ENCODE data around the gene UBALD1.
"Not testable (repeated sequence)": the region's sequence is repeated elsewhere in the genome, so short reads cannot be mapped to it uniquely, and the experiment has no call there.

The UBALD1 gene

GRCh38 chr16:4593086-4593485, 21.6 kb downstream of the UBALD1 start:
- no peak for DNase-seq

- no peak for DNase-seq
Measured at GRCh38 chr16:4591706-4592470, 22.8 kb downstream of the UBALD1 start.

- no peak for DNase-seq
Measured at GRCh38 chr16:4591191-4591590, 23.5 kb downstream of the UBALD1 start.

- no peak for DNase-seq
Measured at GRCh38 chr16:4588961-4589360, 25.7 kb downstream of the UBALD1 start.

- DNase-seq = no peak
Measured at GRCh38 chr16:4588386-4588785, 26.3 kb downstream of the UBALD1 start.

- no peak for DNase-seq
Measured at GRCh38 chr16:4586291-4586690, 28.4 kb downstream of the UBALD1 start.

- DNase-seq = no peak
Measured at GRCh38 chr16:4583906-4584305, 30.8 kb downstream of the UBALD1 start.

- DNase-seq = no peak
Measured at GRCh38 chr16:4580250-4580649, 34.4 kb downstream of the UBALD1 start.

- peak; percentile 77 for DNase-seq
Measured at GRCh38 chr16:4578961-4579530, 35.6 kb downstream of the UBALD1 start.

- no peak for DNase-seq
Measured at GRCh38 chr16:4576008-4576407, 38.7 kb downstream of the UBALD1 start.

GRCh38 chr16:4574919-4575705, 39.6 kb downstream of the UBALD1 start:
- no peak for DNase-seq

GRCh38 chr16:4573926-4574325, 40.8 kb downstream of the UBALD1 start:
- not testable (repeated sequence) for DNase-seq

GRCh38 chr16:4572715-4573114, 42.0 kb downstream of the UBALD1 start:
- DNase-seq = no peak

GRCh38 chr16:4570688-4571321, 43.9 kb downstream of the UBALD1 start:
- no peak for DNase-seq

- DNase-seq = no peak
Measured at GRCh38 chr16:4570086-4570485, 44.6 kb downstream of the UBALD1 start.

GRCh38 chr16:4566144-4566543, 48.5 kb downstream of the UBALD1 start:
- no peak for DNase-seq

GRCh38 chr16:4564661-4565267, 49.9 kb downstream of the UBALD1 start:
- DNase-seq = no peak

GRCh38 chr16:4561596-4561995, 53.1 kb downstream of the UBALD1 start:
- DNase-seq = no peak
